ENCODE measurements around the gene ZMAT3.
"Not testable (repeated sequence)": the region's sequence is repeated elsewhere in the genome, so short reads cannot be mapped to it uniquely, and the experiment has no call there.

The ZMAT3 gene, protein sequence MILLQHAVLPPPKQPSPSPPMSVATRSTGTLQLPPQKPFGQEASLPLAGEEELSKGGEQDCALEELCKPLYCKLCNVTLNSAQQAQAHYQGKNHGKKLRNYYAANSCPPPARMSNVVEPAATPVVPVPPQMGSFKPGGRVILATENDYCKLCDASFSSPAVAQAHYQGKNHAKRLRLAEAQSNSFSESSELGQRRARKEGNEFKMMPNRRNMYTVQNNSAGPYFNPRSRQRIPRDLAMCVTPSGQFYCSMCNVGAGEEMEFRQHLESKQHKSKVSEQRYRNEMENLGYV

GRCh38 chr3:179071323-179072099 is at the start of gene ZMAT3:
ZMAT3 (minus strand) TSS chr3:179071809; CDS start chr3:179067752, 4,057 bp downstream.
- peak; percentile 65 to 71 for DNase-seq (ENCODE audit: extremely low read depth in 1 of 2, low read depth in 1 of 2)

DNA sequence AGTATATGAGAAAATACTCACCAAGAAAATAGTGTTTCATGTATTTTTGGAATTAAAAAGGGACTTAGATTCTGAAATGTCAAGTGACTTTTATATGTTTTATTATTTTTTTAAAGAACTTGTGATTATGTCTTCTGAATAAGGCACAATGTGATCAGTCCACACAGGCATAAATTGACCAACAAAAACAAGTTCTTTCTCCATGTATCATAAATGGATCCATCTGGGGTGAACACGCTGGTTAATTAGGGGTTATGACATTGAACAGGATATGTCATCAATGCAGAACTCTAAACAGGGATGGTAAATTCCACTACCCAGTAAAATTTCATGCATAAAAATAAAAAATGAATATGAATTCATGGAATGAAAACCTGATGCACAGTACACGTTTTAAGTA is 45.2 kb upstream of the ZMAT3 start:
- DNase-seq (ENCODE audit: extremely low read depth in 1 of 2, low read depth in 1 of 2): no peak

DNA sequence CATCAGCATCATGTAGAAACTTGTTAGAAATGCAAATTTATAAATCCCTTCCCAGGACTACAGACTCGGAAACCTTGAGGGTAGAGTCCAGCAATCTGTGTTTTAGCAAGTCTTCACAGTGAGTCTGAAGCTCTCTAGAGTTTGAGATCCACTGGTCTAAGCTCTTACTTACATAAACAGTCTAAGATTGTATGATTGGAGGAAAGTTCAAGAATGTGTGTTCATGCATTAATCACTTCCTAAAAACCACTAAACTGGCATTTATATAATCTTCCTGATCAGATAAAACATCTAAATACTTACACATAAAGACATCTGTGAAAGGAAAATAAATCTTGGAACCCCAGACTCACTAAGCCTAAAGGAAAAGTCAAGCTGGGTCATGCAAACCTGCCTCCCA is 43.8 kb upstream of the ZMAT3 start:
- DNase-seq (ENCODE audit: extremely low read depth in 1 of 2, low read depth in 1 of 2): not testable (repeated sequence)

DNA sequence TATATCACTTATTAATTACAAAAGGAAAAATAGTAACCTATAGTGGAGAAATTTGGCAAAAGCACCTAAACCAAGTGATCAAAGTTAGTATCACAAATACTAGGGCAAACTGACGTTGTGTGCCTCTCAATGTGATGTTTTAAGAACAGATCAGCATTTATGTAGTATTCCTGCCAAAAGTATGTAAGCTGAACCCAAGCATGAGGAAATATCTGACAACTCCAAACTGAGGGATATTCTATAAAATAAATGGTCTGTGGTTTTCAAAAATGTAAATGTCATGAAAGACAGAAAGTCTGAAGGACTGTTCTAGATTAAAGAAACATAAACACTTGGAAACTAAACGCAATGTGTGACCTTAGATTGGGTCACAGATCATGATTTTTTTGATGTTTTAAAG is 42.3 kb upstream of the ZMAT3 start:
- no peak for DNase-seq (ENCODE audit: extremely low read depth in 1 of 2, low read depth in 1 of 2)

GRCh38 chr3:179108086-179108485 is 36.5 kb upstream of the ZMAT3 start:
- DNase-seq (ENCODE audit: extremely low read depth in 1 of 2, low read depth in 1 of 2): no peak

GRCh38 chr3:179107617-179108016 is 36.0 kb upstream of the ZMAT3 start:
- no peak for DNase-seq (ENCODE audit: extremely low read depth in 1 of 2, low read depth in 1 of 2)

GRCh38 chr3:179105881-179106280 is 34.3 kb upstream of the ZMAT3 start:
- no peak for DNase-seq (ENCODE audit: extremely low read depth in 1 of 2, low read depth in 1 of 2)

DNA sequence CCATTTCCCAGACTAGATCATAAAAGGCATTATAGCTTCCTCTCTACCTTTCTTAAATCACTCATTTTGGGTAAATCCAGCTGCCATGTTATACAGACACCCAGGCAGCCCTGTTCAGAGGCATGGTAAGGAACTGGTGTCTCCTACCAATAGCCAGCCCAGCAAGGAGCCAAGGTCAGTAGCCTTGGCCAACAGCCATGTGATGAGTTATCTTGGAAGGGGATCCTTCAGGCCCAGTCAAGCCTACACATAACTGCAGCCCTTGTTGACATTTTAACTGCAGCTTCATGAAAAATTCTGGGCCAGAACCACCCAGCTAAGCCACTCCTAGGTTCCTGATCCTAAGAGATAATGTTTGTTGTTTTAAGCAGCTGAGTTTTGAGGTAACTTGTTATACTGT is 29.0 kb upstream of the ZMAT3 start:
- DNase-seq (ENCODE audit: extremely low read depth in 1 of 2, low read depth in 1 of 2): no peak

DNA sequence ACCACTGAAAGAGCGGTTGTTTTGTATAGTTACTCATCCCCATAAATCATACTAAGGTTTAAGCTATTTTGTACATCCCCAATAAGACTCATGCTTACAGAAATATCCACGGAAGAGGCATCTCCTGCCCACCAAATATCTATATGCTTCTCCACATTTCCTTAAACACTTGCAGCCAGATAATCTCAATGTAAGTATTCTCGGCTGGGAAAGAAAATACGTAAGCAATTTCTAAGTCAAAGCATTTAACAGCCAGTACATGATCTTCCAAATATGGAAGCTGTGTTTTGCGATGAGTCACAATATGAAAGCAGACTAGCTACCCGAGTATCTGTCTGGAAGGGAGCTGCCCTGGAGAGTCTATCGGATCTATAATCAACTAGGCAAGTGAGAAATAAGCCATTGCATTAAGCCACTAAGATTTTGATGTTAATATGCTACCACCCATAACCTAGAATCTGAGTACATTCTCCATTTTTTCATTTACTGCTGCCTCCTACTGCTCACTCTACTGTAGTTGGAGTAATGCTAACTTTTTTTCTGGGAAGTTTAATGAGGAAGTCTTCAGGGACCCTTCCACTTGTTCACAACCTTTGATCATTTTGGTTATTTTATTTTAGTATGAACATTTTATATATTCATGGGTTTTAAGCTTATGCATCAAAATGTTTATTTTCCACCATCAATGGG is 26.9 kb upstream of the ZMAT3 start:
- no peak for DNase-seq (ENCODE audit: extremely low read depth in 1 of 2, low read depth in 1 of 2)

DNA sequence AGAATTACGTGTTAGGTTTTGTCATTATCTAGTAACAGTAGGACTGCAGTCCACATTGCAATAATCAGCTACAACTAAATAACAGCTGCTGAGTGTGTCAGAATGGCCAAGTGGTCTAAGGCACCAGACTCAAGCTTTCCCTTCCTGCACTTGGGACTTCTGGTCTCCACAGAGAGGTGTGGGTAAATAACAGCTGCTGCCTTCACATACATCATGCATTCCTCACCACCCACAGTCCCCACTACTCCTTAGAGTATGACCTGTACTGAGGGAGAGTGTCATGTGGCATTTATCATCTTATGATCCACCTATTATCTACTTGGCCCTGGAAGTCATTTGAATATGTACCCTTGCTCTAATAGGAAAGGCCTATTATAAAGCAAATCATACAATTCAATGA is 22.2 kb upstream of the ZMAT3 start:
- no peak for DNase-seq (ENCODE audit: extremely low read depth in 1 of 2, low read depth in 1 of 2)

DNA sequence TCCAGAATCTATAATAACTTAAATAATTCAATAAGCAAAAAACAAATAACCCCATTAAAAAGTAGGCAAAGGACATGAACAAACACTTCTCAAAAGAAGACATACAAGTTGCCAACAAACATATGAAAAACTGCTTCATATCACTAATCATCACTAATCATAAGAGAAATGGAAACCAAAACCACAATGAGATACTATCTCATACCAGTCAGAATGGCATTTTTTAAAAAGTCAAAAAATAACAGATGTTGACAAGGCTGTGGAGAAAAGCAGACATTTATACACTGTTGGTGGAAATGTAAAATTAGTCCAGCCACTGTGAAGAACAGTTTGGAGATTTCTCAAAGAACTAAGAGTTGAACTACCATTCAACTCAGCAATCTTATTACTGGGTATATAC is 19.5 kb upstream of the ZMAT3 start:
- no peak for DNase-seq (ENCODE audit: extremely low read depth in 1 of 2, low read depth in 1 of 2)

DNA sequence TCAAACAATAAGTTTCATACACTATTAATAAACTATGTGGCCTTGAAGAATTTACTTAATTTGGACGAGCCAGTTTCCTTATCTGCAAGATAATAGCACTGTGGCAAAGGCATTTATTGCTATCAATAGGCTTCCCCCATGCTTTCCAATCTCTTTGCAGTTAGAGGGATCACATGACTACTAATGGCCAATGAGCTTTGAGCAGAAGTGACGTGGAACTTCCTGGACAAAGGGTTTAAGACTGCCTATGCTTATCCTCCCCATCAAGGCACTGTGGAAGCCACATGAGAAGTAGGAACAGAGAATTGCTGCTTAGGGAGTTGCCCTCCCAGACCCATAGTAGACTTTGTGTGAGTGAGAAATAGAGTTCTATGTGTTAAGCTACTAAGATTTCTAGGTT is 16.7 kb upstream of the ZMAT3 start:
- no peak for DNase-seq (ENCODE audit: extremely low read depth in 1 of 2, low read depth in 1 of 2)

DNA sequence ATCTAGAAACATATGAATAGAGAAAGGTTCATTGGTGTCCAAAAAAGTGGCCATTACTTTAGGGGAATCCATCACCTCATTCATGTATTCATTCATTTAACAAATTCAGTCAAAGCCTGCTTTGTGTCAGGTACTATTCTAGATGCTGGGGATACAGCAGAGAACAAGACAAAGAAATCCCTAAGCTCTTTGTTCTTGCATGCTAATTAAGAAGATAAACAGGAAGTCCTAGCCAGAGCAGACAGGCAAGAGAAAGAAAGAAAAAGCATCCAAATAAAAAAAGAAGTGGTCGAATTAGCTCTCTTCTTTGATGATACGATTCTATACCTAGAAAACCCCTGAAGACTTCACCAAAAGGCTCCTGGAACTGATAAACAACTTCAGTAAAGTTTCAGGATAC is 12.4 kb upstream of the ZMAT3 start:
- no peak for DNase-seq (ENCODE audit: extremely low read depth in 1 of 2, low read depth in 1 of 2)

- DNase-seq (ENCODE audit: extremely low read depth in 1 of 2, low read depth in 1 of 2): no peak
These were observed 10.8 kb upstream of the ZMAT3 start for GRCh38 chr3:179082416-179082815.

DNA sequence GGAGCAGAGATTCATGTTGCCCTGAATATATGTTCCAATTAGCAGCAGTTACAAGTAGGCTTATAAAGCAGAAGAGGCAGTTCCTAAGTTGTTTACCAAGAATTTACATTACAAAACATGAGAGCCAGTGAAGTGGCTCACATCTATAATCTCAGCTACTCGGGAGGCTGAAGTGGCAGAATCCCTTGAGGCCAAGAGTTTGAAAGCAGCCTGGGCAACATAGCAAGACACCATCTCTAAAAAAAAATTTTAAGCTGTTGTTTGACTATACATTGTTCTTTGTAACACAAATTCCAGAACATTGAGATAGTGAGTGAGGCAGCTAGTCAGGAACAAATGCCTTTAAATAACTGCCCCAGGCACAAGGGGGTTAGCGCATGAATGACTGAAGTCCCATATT is 10.3 kb upstream of the ZMAT3 start:
- no peak for DNase-seq (ENCODE audit: extremely low read depth in 1 of 2, low read depth in 1 of 2)

GRCh38 chr3:179079537-179079936 is 7.9 kb upstream of the ZMAT3 start:
- DNase-seq (ENCODE audit: extremely low read depth in 1 of 2, low read depth in 1 of 2): no peak

GRCh38 chr3:179076243-179077027 is 4.8 kb upstream of the ZMAT3 start:
- DNase-seq (ENCODE audit: extremely low read depth in 1 of 2, low read depth in 1 of 2): no peak

DNA sequence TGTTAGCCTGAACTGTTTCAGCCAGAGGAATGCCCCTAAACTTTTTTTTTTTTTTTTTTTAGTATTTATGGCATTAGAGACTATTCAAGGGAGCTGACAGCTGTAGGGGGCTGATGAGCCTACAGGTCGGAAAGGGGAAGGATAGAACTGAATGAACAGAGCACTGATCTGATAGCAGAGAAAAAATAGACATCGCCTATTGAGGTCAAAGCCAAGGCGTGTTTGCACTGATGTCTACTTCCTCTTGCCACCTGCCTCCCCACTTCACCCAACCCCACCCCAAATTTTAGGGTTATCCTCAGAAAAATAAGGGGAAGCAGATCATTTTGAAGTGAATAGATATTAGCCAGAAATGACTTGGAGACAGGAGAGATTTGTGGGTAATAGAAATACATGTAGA is 3.0 kb upstream of the ZMAT3 start:
- DNase-seq (ENCODE audit: extremely low read depth in 1 of 2, low read depth in 1 of 2): no peak

GRCh38 chr3:179073816-179074215 is 2.2 kb upstream of the ZMAT3 start:
- DNase-seq (ENCODE audit: extremely low read depth in 1 of 2, low read depth in 1 of 2): no peak

DNA sequence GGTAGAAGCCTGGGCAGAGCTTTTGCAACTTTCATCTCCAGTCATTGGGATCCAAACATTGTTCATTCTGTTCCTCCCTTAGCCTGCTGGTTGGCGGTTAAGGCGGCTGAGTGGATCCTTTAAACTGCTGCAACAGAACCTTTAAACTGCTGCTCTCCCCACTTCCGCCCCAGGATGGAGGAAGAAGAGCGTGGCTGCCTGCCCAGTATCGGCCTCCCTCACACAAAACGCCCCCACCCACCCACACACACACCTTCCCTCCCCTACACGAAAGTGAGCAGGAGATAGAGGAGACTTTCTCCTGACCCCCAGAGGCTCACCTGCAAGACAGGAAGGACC is 460 bp upstream of the ZMAT3 start:
- DNase-seq (ENCODE audit: extremely low read depth in 1 of 2, low read depth in 1 of 2): peak in 1 of 2 donors; percentile 22

- no peak for DNase-seq (ENCODE audit: extremely low read depth in 1 of 2, low read depth in 1 of 2)
These were observed 634 bp downstream of the ZMAT3 start for GRCh38 chr3:179071027-179071322.
